Thyroid gland (tissue), 4 donors: ENCODE measurements around the gene UPK2.

Source experiments
- POLR2A ChIP-seq, 2 donors: fragments of 450-650 bp; IDR thresholded peaks; one replicate each; pipeline ENCODE4 v1.6.1; 2017; ENCODE audit warnings: antibody characterized with exemption in 2 of 2, mild to moderate bottlenecking in 2 of 2, moderate library complexity in 1 of 2
- TF ChIP-seq, protein P1 (sequence below), 6 experiments: fragments of 200-600 bp in 3 of 6; fragments of 450-650 bp in 3 of 6; sonication (generic) in 3 of 6; IDR thresholded peaks; one replicate each; pipeline ENCODE4 v1.5.1; 2016 to 2019; ENCODE audit warnings: antibody characterized with exemption in 6 of 6, mild to moderate bottlenecking in 2 of 6, inconsistent platforms in 1 of 6, moderate library complexity in 1 of 6

DNA sequence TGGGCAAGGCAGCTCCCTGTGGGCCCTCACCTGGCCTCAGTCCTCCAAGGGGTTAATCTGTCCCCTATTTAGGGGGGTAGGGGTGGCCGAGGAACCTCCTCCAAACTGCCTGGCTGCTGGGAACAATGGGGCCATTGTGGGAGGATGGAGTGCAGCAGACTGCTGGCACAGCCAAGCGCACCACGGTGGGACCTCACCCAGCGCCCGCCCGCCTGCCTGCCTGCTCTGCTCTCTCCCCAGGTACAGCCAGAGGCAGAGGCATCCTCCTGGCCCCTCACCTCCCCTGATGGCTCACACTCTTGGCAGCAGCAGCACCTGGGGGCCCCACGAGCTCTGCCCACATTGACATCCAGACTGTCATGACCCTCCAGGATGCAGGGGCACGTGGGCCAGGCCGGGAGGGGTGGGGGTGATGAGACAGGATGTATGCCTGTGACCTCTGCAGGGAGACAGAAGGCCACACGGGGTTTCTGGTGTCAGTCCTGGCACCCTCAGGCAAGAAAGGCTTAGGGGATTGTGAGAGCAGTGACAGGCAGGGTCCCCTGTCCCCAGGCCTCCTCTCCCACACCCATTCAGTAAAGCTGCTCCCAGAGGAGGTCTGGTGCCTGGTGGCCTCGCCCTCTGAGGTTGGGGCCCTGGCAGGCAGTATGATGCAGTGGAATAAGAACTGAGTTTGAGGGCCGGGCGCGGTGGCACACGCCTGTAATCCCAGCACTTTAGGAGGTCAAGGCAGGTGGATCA, 41.8 kb upstream of the UPK2 start:
- TF ChIP-seq, protein P1, sequence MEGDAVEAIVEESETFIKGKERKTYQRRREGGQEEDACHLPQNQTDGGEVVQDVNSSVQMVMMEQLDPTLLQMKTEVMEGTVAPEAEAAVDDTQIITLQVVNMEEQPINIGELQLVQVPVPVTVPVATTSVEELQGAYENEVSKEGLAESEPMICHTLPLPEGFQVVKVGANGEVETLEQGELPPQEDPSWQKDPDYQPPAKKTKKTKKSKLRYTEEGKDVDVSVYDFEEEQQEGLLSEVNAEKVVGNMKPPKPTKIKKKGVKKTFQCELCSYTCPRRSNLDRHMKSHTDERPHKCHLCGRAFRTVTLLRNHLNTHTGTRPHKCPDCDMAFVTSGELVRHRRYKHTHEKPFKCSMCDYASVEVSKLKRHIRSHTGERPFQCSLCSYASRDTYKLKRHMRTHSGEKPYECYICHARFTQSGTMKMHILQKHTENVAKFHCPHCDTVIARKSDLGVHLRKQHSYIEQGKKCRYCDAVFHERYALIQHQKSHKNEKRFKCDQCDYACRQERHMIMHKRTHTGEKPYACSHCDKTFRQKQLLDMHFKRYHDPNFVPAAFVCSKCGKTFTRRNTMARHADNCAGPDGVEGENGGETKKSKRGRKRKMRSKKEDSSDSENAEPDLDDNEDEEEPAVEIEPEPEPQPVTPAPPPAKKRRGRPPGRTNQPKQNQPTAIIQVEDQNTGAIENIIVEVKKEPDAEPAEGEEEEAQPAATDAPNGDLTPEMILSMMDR (IDR thresholded peaks at IDR 0.05): no peak
- TF ChIP-seq POLR2A (IDR thresholded peaks at IDR 0.05): no peak
